ENCODE results near the gene FNDC1. TPM values are rescaled to one million over a fixed set of nuclear protein-coding genes. Genes with fewer than 3 reads are reported as not detected.

The FNDC1 gene
- total RNA-seq, 1 experiment from 2014 or later, result not detected

GRCh38 chr6:159212028-159212427, 42.8 kb downstream of the FNDC1 start:
- no peak for DNase-seq (ENCODE audit: low read depth)

GRCh38 chr6:159212525-159213280, 43.5 kb downstream of the FNDC1 start:
- DNase-seq (ENCODE audit: low read depth), result no peak

- DNase-seq (ENCODE audit: low read depth), result peak; percentile 3
Measured at GRCh38 chr6:159213405-159213804, 44.2 kb downstream of the FNDC1 start.

- no peak for DNase-seq (ENCODE audit: low read depth)
Measured at GRCh38 chr6:159214281-159214680, 45.1 kb downstream of the FNDC1 start.

GRCh38 chr6:159217595-159218275, 48.5 kb downstream of the FNDC1 start:
- DNase-seq (ENCODE audit: low read depth), result peak; percentile 2

GRCh38 chr6:159220093-159220492, 50.9 kb downstream of the FNDC1 start:
- no peak for DNase-seq (ENCODE audit: low read depth)

GRCh38 chr6:159221486-159222170, 52.4 kb downstream of the FNDC1 start:
- DNase-seq (ENCODE audit: low read depth), result no peak

GRCh38 chr6:159224452-159224851, 55.3 kb downstream of the FNDC1 start:
- DNase-seq (ENCODE audit: low read depth), result no peak

GRCh38 chr6:159229651-159230051, 60.5 kb downstream of the FNDC1 start:
- no peak for DNase-seq (ENCODE audit: low read depth)

GRCh38 chr6:159232106-159232645, 63.0 kb downstream of the FNDC1 start:
- DNase-seq (ENCODE audit: low read depth), result no peak

GRCh38 chr6:159232751-159233150, 63.6 kb downstream of the FNDC1 start:
- no peak for DNase-seq (ENCODE audit: low read depth)

GRCh38 chr6:159233365-159234101, 64.3 kb downstream of the FNDC1 start:
- DNase-seq (ENCODE audit: low read depth), result no peak

- DNase-seq (ENCODE audit: low read depth), result no peak
Measured at GRCh38 chr6:159234102-159234553, 64.9 kb downstream of the FNDC1 start.

- no peak for DNase-seq (ENCODE audit: low read depth)
Measured at GRCh38 chr6:159238920-159239558, 69.8 kb downstream of the FNDC1 start.

- DNase-seq (ENCODE audit: low read depth), result no peak
Measured at GRCh38 chr6:159249128-159249527, 79.9 kb downstream of the FNDC1 start.

GRCh38 chr6:159249752-159250151, 80.6 kb downstream of the FNDC1 start:
- DNase-seq (ENCODE audit: low read depth), result peak; percentile 17

GRCh38 chr6:159250633-159251032, 81.4 kb downstream of the FNDC1 start:
- no peak for DNase-seq (ENCODE audit: low read depth)

GRCh38 chr6:159252955-159253508, 83.8 kb downstream of the FNDC1 start:
- DNase-seq (ENCODE audit: low read depth), result peak; percentile 65

- no peak for DNase-seq (ENCODE audit: low read depth)
Measured at GRCh38 chr6:159254186-159254585, 85.0 kb downstream of the FNDC1 start.

GRCh38 chr6:159255434-159255951, 86.3 kb downstream of the FNDC1 start:
- DNase-seq (ENCODE audit: low read depth), result no peak

Data from LHCN-M2 (cell line).